Testis (tissue), 2 donors: Measurements from ENCODE around the gene TBC1D17.

Experiments
- POLR2A ChIP-seq: fragments of 450-650 bp; IDR thresholded peaks from one replicate; pipeline ENCODE4 v1.6.1; 2017; ENCODE audit warnings: antibody characterized with exemption, mild to moderate bottlenecking, moderate library complexity
- TF ChIP-seq, protein P1 (sequence below), 3 experiments: fragments of 450-650 bp in 2 of 3; fragments of 200-600 bp in 1 of 3; sonication (generic) in 1 of 3; IDR thresholded peaks; one replicate each; pipeline ENCODE4 v1.5.1; 2016 to 2019; ENCODE audit warnings: antibody characterized with exemption in 3 of 3, mild to moderate bottlenecking in 2 of 3, moderate library complexity in 1 of 3

GRCh38 chr19:49832556-49832955 lies 44.9 kb upstream of the TBC1D17 start:
- TF ChIP-seq, protein P1, sequence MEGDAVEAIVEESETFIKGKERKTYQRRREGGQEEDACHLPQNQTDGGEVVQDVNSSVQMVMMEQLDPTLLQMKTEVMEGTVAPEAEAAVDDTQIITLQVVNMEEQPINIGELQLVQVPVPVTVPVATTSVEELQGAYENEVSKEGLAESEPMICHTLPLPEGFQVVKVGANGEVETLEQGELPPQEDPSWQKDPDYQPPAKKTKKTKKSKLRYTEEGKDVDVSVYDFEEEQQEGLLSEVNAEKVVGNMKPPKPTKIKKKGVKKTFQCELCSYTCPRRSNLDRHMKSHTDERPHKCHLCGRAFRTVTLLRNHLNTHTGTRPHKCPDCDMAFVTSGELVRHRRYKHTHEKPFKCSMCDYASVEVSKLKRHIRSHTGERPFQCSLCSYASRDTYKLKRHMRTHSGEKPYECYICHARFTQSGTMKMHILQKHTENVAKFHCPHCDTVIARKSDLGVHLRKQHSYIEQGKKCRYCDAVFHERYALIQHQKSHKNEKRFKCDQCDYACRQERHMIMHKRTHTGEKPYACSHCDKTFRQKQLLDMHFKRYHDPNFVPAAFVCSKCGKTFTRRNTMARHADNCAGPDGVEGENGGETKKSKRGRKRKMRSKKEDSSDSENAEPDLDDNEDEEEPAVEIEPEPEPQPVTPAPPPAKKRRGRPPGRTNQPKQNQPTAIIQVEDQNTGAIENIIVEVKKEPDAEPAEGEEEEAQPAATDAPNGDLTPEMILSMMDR (IDR thresholded peaks at IDR 0.05) = no peak
- TF ChIP-seq POLR2A = no peak
